GM18870 (cell line): Measurements from ENCODE around the gene PRKAG2.

Experiments used
- ATAC-seq: cut with Tn5 transposase; IDR thresholded peaks from one replicate; pipeline ENCODE4 v1.9.1; 2021; ENCODE audit warnings: moderate library complexity; ENCODE audit not compliant: unreplicated experiment

Gene PRKAG2

GRCh38 chr7:151665368-151665767 is 211.5 kb downstream of the PRKAG2 start:
- no peak for ATAC-seq

DNA sequence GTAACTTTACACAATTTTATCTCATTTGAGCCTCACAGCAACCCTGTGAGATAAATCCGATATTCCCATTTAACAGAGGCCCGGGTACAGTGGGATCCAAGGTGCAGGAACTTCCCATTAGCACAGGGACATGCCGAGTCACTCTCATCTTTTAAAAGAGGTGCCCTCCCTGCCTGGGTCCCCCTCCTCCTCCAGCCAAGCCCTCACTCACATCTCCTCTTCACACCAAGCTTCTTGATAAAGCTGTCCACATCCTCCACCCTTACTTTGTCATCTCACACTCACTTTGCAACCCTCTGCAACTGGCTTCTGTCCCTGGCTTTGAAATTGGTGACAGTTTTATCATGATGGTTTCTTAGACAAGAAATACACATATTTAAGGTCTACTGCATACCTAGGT is 212.6 kb downstream of the PRKAG2 start:
- ATAC-seq = no peak

- no peak for ATAC-seq
These were observed 213.4 kb downstream of the PRKAG2 start for GRCh38 chr7:151663382-151664100.

GRCh38 chr7:151662251-151662826 is 214.6 kb downstream of the PRKAG2 start:
- ATAC-seq = no peak

- ATAC-seq = no peak
These were observed 215.3 kb downstream of the PRKAG2 start for GRCh38 chr7:151661587-151661986.

DNA sequence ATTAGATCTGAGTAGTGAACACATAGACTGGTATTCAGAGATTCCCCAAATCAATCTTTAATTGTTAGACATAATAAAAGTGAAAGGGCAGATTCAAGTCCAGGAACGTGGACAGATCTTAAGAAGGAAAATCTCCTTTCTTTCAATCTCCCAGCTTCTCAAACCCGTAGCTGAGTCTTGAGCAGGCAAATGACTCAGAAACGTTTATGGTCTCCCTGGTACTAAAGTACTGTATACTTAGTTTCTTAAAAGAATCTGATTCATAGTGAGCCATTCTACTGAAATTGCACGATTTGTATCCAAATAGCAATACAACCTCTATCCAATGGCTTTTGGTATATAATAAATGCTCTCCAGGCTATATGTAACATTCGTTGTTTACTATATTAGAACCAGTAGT is 216.8 kb downstream of the PRKAG2 start:
- ATAC-seq = no peak

DNA sequence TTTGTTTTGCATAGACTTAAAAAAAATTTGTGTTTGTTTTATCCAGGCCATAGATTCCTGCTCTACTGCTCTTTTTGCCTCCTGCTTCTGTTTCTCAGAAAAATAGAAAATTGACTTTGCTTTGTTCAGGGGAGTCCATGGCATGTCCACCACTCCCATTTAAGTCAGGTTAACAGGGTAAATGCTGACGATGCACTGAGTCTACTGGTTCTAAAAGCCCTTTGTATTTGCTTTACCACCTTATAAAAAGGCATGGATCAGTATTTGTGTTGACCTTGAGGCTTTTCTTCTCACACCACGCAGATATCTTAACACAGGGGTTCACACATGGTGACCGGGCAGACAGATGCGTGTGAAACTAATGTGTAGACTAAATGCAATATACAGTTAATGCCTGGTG is 217.7 kb downstream of the PRKAG2 start:
- no peak for ATAC-seq

- no peak for ATAC-seq
These were observed 218.1 kb downstream of the PRKAG2 start for GRCh38 chr7:151658778-151659177.

- ATAC-seq = no peak
These were observed 219.7 kb downstream of the PRKAG2 start for GRCh38 chr7:151657173-151657572.

DNA sequence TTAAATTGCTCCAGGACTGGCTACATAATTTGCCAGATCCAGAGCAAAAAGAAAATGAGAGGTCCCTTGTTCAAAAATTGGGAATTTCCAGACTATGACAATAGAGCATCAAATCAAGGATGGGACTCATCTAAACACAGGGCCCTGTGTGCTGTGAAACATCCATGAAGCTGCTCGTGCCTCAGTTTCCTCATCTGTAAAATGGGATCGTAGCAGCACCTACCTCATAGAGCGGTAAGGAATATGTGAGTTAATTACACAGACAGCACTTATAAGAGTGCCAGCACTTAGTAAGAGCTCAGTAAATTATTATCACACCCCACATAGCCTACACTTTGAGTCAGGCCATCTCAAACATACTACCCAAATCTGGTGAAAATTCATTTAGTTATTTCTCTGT is 221.4 kb downstream of the PRKAG2 start:
- no peak for ATAC-seq

DNA sequence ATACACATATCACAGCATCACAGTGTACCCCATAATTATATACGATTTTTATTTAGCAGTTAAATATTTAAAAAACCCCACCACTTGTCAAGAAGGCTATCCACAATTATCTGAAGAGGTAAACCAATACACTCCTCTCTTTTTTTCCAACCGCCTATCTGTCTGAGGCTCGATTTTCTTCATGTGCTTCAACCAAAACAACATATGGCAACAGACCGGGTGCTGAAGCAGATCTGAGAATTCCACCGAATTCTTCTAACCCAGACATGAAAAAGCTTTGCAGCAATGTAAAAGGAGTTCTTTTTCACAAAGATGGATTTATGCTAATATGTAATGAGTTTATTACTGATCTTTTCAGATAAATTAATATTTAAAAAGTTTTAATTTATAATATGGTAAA is 224.8 kb downstream of the PRKAG2 start:
- no peak for ATAC-seq

DNA sequence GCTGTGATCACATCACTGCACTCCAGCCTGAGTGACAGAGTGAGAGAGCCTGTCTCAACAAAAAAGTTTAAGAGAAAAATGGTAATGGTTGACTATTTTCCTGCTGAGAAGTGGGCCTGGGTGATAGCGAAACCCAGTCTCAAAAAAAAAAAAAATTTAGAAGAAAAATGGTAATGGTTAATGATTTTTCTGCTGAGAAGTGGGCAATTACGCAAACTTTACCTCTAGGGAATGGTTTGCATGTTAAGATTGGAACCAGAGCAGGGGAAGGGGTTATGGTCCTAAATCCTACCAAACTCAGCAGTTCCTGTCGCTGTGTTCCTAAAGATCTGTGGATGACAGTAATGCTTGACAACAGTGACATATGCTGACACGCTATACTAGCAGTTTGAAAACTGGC is 226.8 kb downstream of the PRKAG2 start:
- no peak for ATAC-seq

DNA sequence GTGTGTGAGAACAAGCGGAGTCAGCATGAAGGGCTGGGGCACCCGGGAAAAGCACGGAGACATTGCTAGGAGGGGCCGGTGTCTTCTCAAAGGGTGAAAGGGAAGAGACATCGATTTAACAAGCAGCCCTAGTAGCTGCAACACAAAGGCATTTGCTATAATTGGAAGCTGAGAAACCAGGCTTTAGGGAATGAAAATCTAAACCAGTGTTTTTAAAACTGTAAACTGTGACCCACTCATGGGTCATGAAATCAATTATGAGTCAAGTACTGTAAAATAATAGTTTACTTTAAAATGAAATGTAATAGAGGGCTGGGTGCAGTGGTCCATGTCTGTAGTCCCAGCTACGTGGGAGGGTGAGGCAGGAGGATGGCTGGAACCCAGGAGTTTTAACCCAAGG is 228.5 kb downstream of the PRKAG2 start:
- no peak for ATAC-seq

GRCh38 chr7:151647874-151648273 is 229.0 kb downstream of the PRKAG2 start:
- no peak for ATAC-seq

- no peak for ATAC-seq
These were observed 229.9 kb downstream of the PRKAG2 start for GRCh38 chr7:151647006-151647405.

DNA sequence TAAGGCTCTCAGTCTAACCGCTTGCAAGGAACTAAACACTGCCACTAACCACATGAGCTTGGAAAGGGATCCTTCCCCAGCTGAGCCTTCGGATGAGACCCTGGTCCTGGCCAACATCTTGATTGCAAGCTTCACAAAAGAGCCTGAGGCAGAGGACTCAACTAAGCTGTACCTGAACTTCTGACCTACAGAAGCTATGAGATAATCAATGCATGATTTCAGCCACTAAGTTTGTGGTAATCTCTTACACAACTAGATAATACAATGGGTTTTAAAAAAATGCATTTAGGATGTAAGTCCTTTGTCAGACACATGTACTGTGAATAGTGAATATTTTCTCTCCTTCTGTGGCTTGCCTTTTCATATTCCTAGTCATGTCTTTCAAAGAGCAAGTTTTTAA is 231.6 kb downstream of the PRKAG2 start:
- ATAC-seq = no peak

GRCh38 chr7:151644554-151644953 is 232.4 kb downstream of the PRKAG2 start:
- ATAC-seq = no peak

DNA sequence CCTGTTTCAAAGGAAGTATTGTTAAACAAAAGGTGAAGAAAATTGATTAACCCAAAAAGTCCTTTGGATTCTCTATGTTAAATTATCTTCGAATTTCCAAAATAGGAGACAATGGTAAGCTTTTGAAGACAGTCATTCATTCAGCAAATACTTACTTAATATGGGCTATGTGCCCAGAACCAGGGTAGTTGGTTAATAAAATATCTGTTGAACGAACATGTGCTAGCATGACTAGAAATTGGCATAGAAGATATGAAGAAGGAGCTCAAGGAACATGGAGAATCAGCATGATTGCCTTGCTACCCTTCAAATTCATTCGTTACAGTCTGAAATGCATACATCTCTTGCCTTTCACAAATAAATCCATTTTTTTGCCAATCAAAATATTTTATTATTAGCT is 234.2 kb downstream of the PRKAG2 start:
- ATAC-seq = no peak

GRCh38 chr7:151641587-151641986 is 235.3 kb downstream of the PRKAG2 start:
- ATAC-seq = no peak

GRCh38 chr7:151637781-151638261 is 239.1 kb downstream of the PRKAG2 start:
- ATAC-seq = no peak

DNA sequence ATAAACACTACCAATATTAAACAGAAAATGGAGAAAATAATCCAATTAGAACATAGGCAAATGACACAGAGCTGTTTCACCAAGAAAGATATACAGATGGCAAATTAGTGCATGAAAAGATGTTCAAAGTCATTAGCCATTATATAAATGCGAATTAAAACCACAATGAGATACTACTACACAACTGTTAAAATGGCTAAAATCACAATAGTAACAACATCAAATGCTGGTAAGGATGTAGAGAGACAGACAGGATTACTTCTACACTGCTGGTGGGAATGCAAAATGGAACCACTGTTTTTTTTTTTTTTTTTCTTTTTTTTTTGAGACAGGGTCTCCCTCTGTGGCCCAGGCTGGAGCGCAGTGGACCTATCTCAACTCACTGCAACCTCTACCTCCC is 242.3 kb downstream of the PRKAG2 start:
- ATAC-seq = no peak

- ATAC-seq = no peak
These were observed 243.5 kb downstream of the PRKAG2 start for GRCh38 chr7:151633516-151633812.
